Bone marrow (tissue), 2 donors: Measurements from ENCODE around the gene CCNL1.
"Not testable (repeated sequence)": the region's sequence is repeated elsewhere in the genome, so short reads cannot be mapped to it uniquely, and the experiment has no call there.

Source experiments
- DNase-seq, 2 donors: peaks; one replicate each; lab custom pipeline; 2025; lab: John Stamatoyannopoulos, UW

CCNL1 gene

GRCh38 chr3:157159762-157160657 is at the start of gene CCNL1:
CCNL1 (minus strand) TSS chr3:157160147; CDS start chr3:157160094, 53 bp downstream.
- DNase-seq, result peak; percentile 88 to 94

GRCh38 chr3:157204880-157205279 is 44.9 kb upstream of the CCNL1 start:
- DNase-seq, result no peak

- no peak for DNase-seq
Observed at GRCh38 chr3:157204431-157204830, 44.5 kb upstream of the CCNL1 start.

GRCh38 chr3:157201648-157202278 is 41.8 kb upstream of the CCNL1 start:
- peak in 1 of 2 donors; percentile 22 for DNase-seq

GRCh38 chr3:157199841-157200240 is 39.9 kb upstream of the CCNL1 start:
- DNase-seq, result no peak

GRCh38 chr3:157195965-157196364 is 36.0 kb upstream of the CCNL1 start:
- DNase-seq, result no peak

- DNase-seq, result not testable (repeated sequence)
Observed at GRCh38 chr3:157191149-157191548, 31.2 kb upstream of the CCNL1 start.

GRCh38 chr3:157190380-157190872 is 30.5 kb upstream of the CCNL1 start:
- DNase-seq, result no peak

- no peak for DNase-seq
Observed at GRCh38 chr3:157188391-157188790, 28.4 kb upstream of the CCNL1 start.

- DNase-seq, result no peak
Observed at GRCh38 chr3:157182879-157183278, 22.9 kb upstream of the CCNL1 start.

- DNase-seq, result no peak
Observed at GRCh38 chr3:157180262-157180661, 20.3 kb upstream of the CCNL1 start.

- DNase-seq, result no peak
Observed at GRCh38 chr3:157179365-157179803, 19.4 kb upstream of the CCNL1 start.

- DNase-seq, result not testable (repeated sequence)
Observed at GRCh38 chr3:157178503-157179364, 18.8 kb upstream of the CCNL1 start.

GRCh38 chr3:157177801-157178453 is 18.0 kb upstream of the CCNL1 start:
- not testable (repeated sequence) for DNase-seq

GRCh38 chr3:157176934-157177333 is 17.0 kb upstream of the CCNL1 start:
- DNase-seq, result no peak

- peak; percentile 7 to 11 for DNase-seq
Observed at GRCh38 chr3:157175691-157176507, 16.0 kb upstream of the CCNL1 start.

GRCh38 chr3:157174649-157175498 is 14.9 kb upstream of the CCNL1 start:
- peak; percentile 93 to 98 for DNase-seq

GRCh38 chr3:157174290-157174648 is 14.3 kb upstream of the CCNL1 start:
- DNase-seq, result no peak

GRCh38 chr3:157173343-157173742 is 13.4 kb upstream of the CCNL1 start:
- DNase-seq, result not testable (repeated sequence)

GRCh38 chr3:157172746-157173145 is 12.8 kb upstream of the CCNL1 start:
- no peak for DNase-seq
